B cell (primary cell): ENCODE data around the gene TMEM232.

Source experiments
- CTCF ChIP-seq: fragments of 200-600 bp; IDR thresholded peaks from one replicate; pipeline ENCODE4 v1.8.0; 2022; ENCODE audit warnings: antibody characterized with exemption, mild to moderate bottlenecking
- EZH2 ChIP-seq: IDR thresholded peaks from 2 replicates; pipeline ENCODE4 v1.6.1; 2012; ENCODE audit warnings: borderline replicate concordance, low read depth, mild to moderate bottlenecking, moderate library complexity, low read length; ENCODE audit not compliant: insufficient read depth, poor library complexity, severe bottlenecking

DNA sequence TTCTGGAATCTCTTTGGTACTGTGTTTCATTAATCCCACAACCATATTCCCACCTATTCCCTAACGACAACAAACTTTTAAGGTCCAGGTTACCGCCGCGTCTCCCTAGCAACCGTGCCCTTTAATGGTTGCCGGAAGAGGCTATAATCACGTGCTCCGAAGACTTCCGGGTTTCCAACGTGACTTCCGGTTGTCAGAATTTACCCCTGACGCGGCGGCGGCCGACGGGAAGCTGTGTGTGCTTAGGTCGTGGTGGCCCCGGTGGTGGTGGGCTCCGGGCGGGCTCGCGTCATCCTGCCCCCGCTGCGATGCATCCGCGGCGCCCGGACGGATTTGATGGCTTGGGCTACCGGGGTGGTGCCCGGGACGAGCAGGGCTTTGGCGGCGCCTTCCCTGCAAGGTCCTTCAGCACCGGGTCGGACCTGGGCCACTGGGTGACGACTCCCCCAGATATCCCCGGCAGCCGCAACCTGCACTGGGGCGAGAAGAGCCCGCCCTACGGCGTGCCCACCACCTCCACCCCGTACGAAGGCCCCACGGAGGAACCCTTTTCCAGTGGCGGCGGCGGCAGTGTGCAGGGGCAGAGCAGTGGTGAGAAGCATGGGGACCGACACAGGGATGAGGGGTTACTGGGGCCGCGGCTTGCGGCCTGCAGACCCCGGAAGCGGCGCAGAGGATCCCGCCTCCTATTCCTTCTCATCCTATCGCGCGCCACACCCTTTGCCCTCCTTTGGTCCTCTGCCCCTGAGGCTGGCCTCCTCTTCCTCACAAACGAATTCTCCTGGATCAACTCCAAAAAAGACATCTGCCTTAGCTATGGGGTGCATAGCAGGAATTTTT, 12.6 kb upstream of the TMEM232 start, which contains the start of gene SLC25A46:
- TF ChIP-seq CTCF (no peak), EZH2 (no peak)
